GM18870 (cell line): Measurements from ENCODE around the gene CFAP97D1.
"Not testable (repeated sequence)": the region's sequence is repeated elsewhere in the genome, so short reads cannot be mapped to it uniquely, and the experiment has no call there.

Source experiments
- ATAC-seq: cut with Tn5 transposase; IDR thresholded peaks from one replicate; pipeline ENCODE4 v1.9.1; 2021; ENCODE audit warnings: moderate library complexity; ENCODE audit not compliant: unreplicated experiment

CFAP97D1 gene

GRCh38 chr17:43792668-43793067 is 12.4 kb downstream of the CFAP97D1 start:
- not testable (repeated sequence) for ATAC-seq

- not testable (repeated sequence) for ATAC-seq
Observed at GRCh38 chr17:43798024-43798423, 17.8 kb downstream of the CFAP97D1 start.

GRCh38 chr17:43799047-43799446 is 18.8 kb downstream of the CFAP97D1 start:
- no peak for ATAC-seq

GRCh38 chr17:43800736-43801135 is 20.5 kb downstream of the CFAP97D1 start:
- no peak for ATAC-seq

- ATAC-seq, result no peak
Observed at GRCh38 chr17:43801844-43802243, 21.6 kb downstream of the CFAP97D1 start.

- no peak for ATAC-seq
Observed at GRCh38 chr17:43803758-43804157, 23.5 kb downstream of the CFAP97D1 start.

- no peak for ATAC-seq
Observed at GRCh38 chr17:43805117-43805516, 24.9 kb downstream of the CFAP97D1 start.

GRCh38 chr17:43808076-43808475 is 27.8 kb downstream of the CFAP97D1 start:
- ATAC-seq, result no peak

GRCh38 chr17:43809121-43809520 is 28.9 kb downstream of the CFAP97D1 start:
- no peak for ATAC-seq

GRCh38 chr17:43810226-43810715 is 30.0 kb downstream of the CFAP97D1 start:
- no peak for ATAC-seq

- ATAC-seq, result no peak
Observed at GRCh38 chr17:43810823-43811222, 30.6 kb downstream of the CFAP97D1 start.

GRCh38 chr17:43812396-43813265 is 32.4 kb downstream of the CFAP97D1 start:
- ATAC-seq, result no peak

- no peak for ATAC-seq
Observed at GRCh38 chr17:43813386-43813785, 33.2 kb downstream of the CFAP97D1 start.

GRCh38 chr17:43814026-43814425 is 33.8 kb downstream of the CFAP97D1 start:
- no peak for ATAC-seq

GRCh38 chr17:43814714-43815113 is 34.5 kb downstream of the CFAP97D1 start:
- no peak for ATAC-seq

- no peak for ATAC-seq
Observed at GRCh38 chr17:43816336-43817320, 36.4 kb downstream of the CFAP97D1 start.

GRCh38 chr17:43817826-43818225 is 37.6 kb downstream of the CFAP97D1 start:
- ATAC-seq, result no peak

GRCh38 chr17:43818966-43819365 is 38.7 kb downstream of the CFAP97D1 start:
- no peak for ATAC-seq

- no peak for ATAC-seq
Observed at GRCh38 chr17:43820759-43821158, 40.5 kb downstream of the CFAP97D1 start.

- ATAC-seq, result no peak
Observed at GRCh38 chr17:43822570-43823190, 42.4 kb downstream of the CFAP97D1 start.
